Heart right ventricle (tissue), 16 donors: Measurements from ENCODE around the gene SLC11A1. TPM values are rescaled to one million over a fixed set of nuclear protein-coding genes. Genes with fewer than 3 reads are reported as not detected.

Experiments
- ATAC-seq, 8 donors: fragments of 200-7000 bp; cut with Tn5 transposase; one replicate each; pipeline ENCODE4 v1.9.1; 2020; ENCODE audit warnings: mild to moderate bottlenecking in 8 of 8, moderate library complexity in 8 of 8, moderate number of reproducible peaks in 1 of 8
- DNase-seq, 2 donors: peaks; one replicate each; pipeline ENCODE4 v3.0.0-alpha.2; 2020
- H3K27ac ChIP-seq, 10 donors: fragments of 200-600 bp; sonication (generic) in 2 of 10; one replicate each; pipeline versions ENCODE4 v1.5.0 to v1.8.0; 2020 to 2022; ENCODE audit warnings: mild to moderate bottlenecking in 3 of 10
- H3K27me3 ChIP-seq, 7 donors: fragments of 200-600 bp; one replicate each; pipeline ENCODE4 v1.8.0; 2021 to 2022; ENCODE audit warnings: mild to moderate bottlenecking in 2 of 7
- H3K36me3 ChIP-seq, 9 donors: fragments of 200-600 bp; sonication (generic) in 1 of 9; one replicate each; pipeline versions ENCODE4 v1.5.0 to v1.8.0; 2020 to 2022; ENCODE audit warnings: mild to moderate bottlenecking in 2 of 9
- H3K4me1 ChIP-seq, 9 donors: fragments of 200-600 bp; sonication (generic) in 1 of 9; one replicate each; pipeline versions ENCODE4 v1.5.0 to v1.8.0; 2020 to 2022; ENCODE audit warnings: mild to moderate bottlenecking in 4 of 9
- H3K4me3 ChIP-seq, 10 donors: fragments of 200-600 bp; sonication (generic) in 2 of 10; one replicate each; pipeline versions ENCODE4 v1.5.0 to v1.8.0; 2020 to 2022; ENCODE audit warnings: mild to moderate bottlenecking in 7 of 10, moderate library complexity in 2 of 10
- H3K9me3 ChIP-seq, 11 donors: fragments of 200-600 bp in 10 of 11; sonication (generic) in 2 of 11; one replicate each; pipeline versions ENCODE4 v1.5.0 to v1.8.0; 2013 to 2022; ENCODE audit warnings: mild to moderate bottlenecking in 2 of 11, control low read depth in 1 of 11, moderate library complexity in 1 of 11
- CTCF ChIP-seq, 9 donors: fragments of 200-600 bp; sonication (generic) in 2 of 9; IDR thresholded peaks; one replicate each; pipeline versions ENCODE4 v1.5.0 to v1.8.0; 2021 to 2022; ENCODE audit warnings: antibody characterized with exemption in 9 of 9, mild to moderate bottlenecking in 5 of 9, moderate library complexity in 1 of 9
- WGBS, 2 donors: extraction: QIAGEN DNeasy Blood & Tissue Kit; methylation state at CpG; one replicate each; pipeline ENCODE4 v1.1.7; 2013; ENCODE audit warnings: inconsistent platforms in 1 of 2; 5-methylcytosine and 5-hydroxymethylcytosine counted together
- intact Hi-C, 10 donors: fragments of 100-400 bp; cut with DNase I; formaldehyde crosslinking; loops; one replicate each; pipeline versions ENCODE4 v1.11.1 to v1.14.2; 2022
- polyA plus RNA-seq, 2 donors: library from polyadenylated mRNA; stranded (reverse); fragments of 200-250 nt; gene quantifications; one replicate each; pipeline ENCODE4 v1.2.3, GENCODE V29; 2013
- total RNA-seq, 10 donors: library from RNA; stranded (reverse); fragmentation: NEBNext Ultra II Directional in 3 of 10; extraction: Animal tissue kit (Norgen Biotek cat#: 25700) in 3 of 10; gene quantifications; one replicate each; pipeline versions ENCODE4 v1.2.1 to v1.2.4, GENCODE V29; 2021 to 2023
- donor health status: Arrhythmogenic right ventricular cardiomyopathy.
- donor health status: ischemic (EF 13 %, LVEDD 7.1; RV severe dilation, severe dysfunction).
- donor health status: healthy with polysubstance abuse.
- donor health status: DM: no; HTN: yes; CAD: no.
- donor health status: DM: no; HTN: no; CAD: no.
- donor health status: ischemic (EF 25% LVEDD 6.9; RV normal size, moderate dysfunction).
- donor health status: ischemic (EF 25% LVEDD 5.7; RV mildly dilated, moderate dysfunction).
- donor health status: healthy.
- donor health status: DM: yes; HTN: yes; CAD: no.
- donor health status: Ischemic cardiomyopathy.
- donor health status: ischemic (EF 35%, LVEDD 5.7; RV mildly dilated, moderate dysfunction).
- donor health status: nonischemic (EF 11% LVEDD 7.7; RV severe dilation, severe dysfunction).
- donor health status: DM: yes; HTN: yes; CAD: no.
- donor health status: PGD.
- donor health status: ischemic (EF 29% LVEDD 5.4; RV normal size, mild dysfunction).
- donor health status: nonischemic (EF 23%, LVEDD 6.1; RV moderate dilation, normal function).

Gene SLC11A1
- total and polyA plus RNA-seq, 12 donors: 0.64 to 9.1 (median 4.4) TPM

DNA sequence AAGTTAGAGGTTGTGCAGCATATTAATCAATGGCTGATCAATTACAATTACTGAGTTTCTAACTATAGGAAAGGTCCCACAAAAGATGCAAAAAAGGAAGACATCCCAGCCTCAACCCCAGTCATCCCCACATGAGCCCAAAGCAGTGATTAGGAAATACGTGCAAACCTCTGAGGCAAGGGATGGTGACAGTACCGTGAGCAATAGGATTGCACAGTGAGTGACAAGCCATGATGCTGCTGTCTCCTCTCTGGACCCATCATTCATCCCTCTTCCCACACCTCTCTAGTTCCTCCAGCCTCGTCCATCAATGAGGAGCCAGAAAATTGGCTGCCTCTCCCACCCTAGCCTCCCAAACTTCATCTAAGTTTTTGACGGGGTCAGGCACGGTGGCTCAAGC lies 4.0 kb upstream of the SLC11A1 start:
- no peak for DNase-seq

GRCh38 chr2:218382785-218383184 lies 712 bp downstream of the SLC11A1 start:
- DNase-seq: no peak
- intact Hi-C loops: no loop called here
- Histone ChIP-seq H3K4me3 (peak overlapping the region in 1 of 10 donors; percentile 53), H3K4me1 (peaks cover 0 to 30% (median 6%) of the 10 kb centered on the region in 9 donors), H3K36me3 (peaks cover 0 to 18% (median 0%) of the 10 kb centered on the region in 9 donors), H3K27ac (peak overlapping the region in 3 of 10 donors; percentile 51 to 94 (median 74)), H3K9me3 (no peaks in the 10 kb centered on the region), H3K27me3 (no peaks in the 10 kb centered on the region)
- ATAC-seq: no peak
- 92 to 94% methylated on average over 6 of the region's 6 CpGs for WGBS, 2 donors
- TF ChIP-seq CTCF (IDR thresholded peaks at IDR 0.05): no peak

More for the DNA sequence above, 4.0 kb upstream of the SLC11A1 start:
- Histone ChIP-seq H3K27me3 (no peaks in the 10 kb centered on the region), H3K4me3 (no peak overlapping the region), H3K4me1 (no peaks in the 10 kb centered on the region), H3K36me3 (no peaks in the 10 kb centered on the region), H3K27ac (peak overlapping the region in 1 of 10 donors; percentile 75), H3K9me3 (no peaks in the 10 kb centered on the region)
- peak in 1 of 8 donors; percentile 45 for ATAC-seq
- TF ChIP-seq CTCF (IDR thresholded peaks at IDR 0.05): no peak
- intact Hi-C loops: no loop called here
- WGBS, 2 donors: 80 to 81% methylated on average over 5 of the region's 5 CpGs

DNA sequence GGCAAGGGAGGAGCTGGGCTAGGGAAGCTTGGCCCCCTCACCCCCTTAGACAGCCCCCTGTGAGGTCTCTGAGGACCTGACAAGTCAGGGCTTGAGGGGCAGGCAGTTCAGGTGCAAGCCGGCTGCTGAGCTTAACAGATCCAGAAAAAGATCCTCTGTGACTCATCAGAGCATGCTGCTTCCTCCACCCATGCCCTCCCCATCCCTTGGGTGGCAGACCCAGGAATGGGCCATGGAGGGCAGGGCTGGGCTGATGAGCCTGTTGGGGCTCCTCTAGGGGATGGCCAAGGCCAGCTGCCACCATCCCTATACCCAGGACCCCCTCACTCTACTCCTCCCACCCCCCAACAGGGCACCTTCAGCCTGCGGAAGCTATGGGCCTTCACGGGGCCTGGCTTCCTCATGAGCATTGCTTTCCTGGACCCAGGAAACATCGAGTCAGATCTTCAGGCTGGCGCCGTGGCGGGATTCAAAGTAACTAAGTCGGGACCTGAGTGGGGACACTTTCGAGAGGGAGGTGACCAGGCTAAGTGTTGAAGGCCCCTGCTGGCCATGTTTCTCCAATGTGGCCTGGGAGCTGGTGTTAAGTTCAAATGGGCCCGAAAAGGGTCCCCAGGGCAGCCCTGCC lies 1.9 kb downstream of the SLC11A1 start:
- Histone ChIP-seq H3K4me3 (peak overlapping the region in 1 of 10 donors; percentile 53), H3K27me3 (no peaks in the 10 kb centered on the region), H3K36me3 (peaks cover 0 to 23% (median 0%) of the 10 kb centered on the region in 9 donors), H3K4me1 (peaks cover 0 to 41% (median 7%) of the 10 kb centered on the region in 9 donors), H3K27ac (peak overlapping the region in 1 of 10 donors; percentile 94), H3K9me3 (no peaks in the 10 kb centered on the region)
- 85 to 87% methylated on average over 10 of the region's 10 CpGs for WGBS, 2 donors
- intact Hi-C loops: no loop called here
- no peak for TF ChIP-seq CTCF (IDR thresholded peaks at IDR 0.05)
- no peak for DNase-seq
- ATAC-seq: no peak

DNA sequence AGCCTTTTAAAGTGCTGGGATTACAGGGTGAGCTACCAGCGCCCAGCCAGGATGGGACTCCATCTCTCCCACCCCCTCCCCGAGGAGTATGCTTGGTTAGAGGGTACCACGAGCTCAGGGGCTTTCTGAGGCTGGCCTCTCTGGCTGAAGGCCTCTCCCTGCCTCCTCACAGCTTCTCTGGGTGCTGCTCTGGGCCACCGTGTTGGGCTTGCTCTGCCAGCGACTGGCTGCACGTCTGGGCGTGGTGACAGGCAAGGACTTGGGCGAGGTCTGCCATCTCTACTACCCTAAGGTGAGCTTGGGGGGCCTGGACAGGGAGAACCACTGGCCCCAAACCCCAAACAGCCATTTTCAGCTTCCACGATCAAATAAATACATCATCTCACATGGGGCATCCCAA lies 2.9 kb downstream of the SLC11A1 start:
- Histone ChIP-seq H3K36me3 (peaks cover 0 to 32% (median 0%) of the 10 kb centered on the region in 9 donors), H3K27ac (peak overlapping the region in 1 of 10 donors; percentile 94), H3K9me3 (no peaks in the 10 kb centered on the region), H3K4me3 (peak overlapping the region in 1 of 10 donors; percentile 53), H3K4me1 (peaks cover 0 to 51% (median 7%) of the 10 kb centered on the region in 9 donors), H3K27me3 (no peaks in the 10 kb centered on the region)
- DNase-seq: no peak
- intact Hi-C loops: no loop called here
- TF ChIP-seq CTCF (IDR thresholded peaks at IDR 0.05): no peak
- no peak for ATAC-seq
- WGBS, 2 donors: 86 to 87% methylated on average over 9 of the region's 9 CpGs
